H1 (cell line): ENCODE data around the gene CCS. TPM values are rescaled to one million over a fixed set of nuclear protein-coding genes. Genes with fewer than 3 reads are reported as not detected.

Experiments
- CTCF ChIA-PET: fragments of 300-600 bp; sonication (Branson Sonifier 250); formaldehyde crosslinking; loops from one replicate; lab custom pipeline; 2021; ENCODE audit not compliant: partially characterized antibody; lab: Charles Lee
- POLR2A ChIA-PET: fragments of 300-600 bp; sonication (Branson Sonifier 250); formaldehyde crosslinking; loops from one replicate; lab custom pipeline; 2021; ENCODE audit warnings: inconsistent platforms; ENCODE audit not compliant: partially characterized antibody; lab: Charles Lee
- DNase-seq, 2 experiments: peaks; one replicate each; pipeline versions ENCODE4 v3.0.0 to v3.0.0-alpha.2; 2010 to 2022; ENCODE audit warnings: low spot score in 2 of 2, low read depth in 1 of 2, mixed read lengths in 1 of 2
- FAIRE-seq: peaks from 2 replicates; lab custom pipeline; 2011; peaks lifted over from hg19 to GRCh38; lab: Jason Lieb, UNC
- H2AFZ ChIP-seq: 2 replicates; pipeline ENCODE4 v1.8.1; 2012; ENCODE audit warnings: low read length, inconsistent platforms
- H2AK5ac ChIP-seq: 2 replicates; pipeline ENCODE4 v1.6.1; 2013; ENCODE audit warnings: low read depth, low read length
- H2BK120ac ChIP-seq: replicated peaks from 2 replicates; pipeline ENCODE3; 2013; ENCODE audit warnings: low read depth, low read length, inconsistent platforms
- H2BK12ac ChIP-seq: 2 replicates; pipeline ENCODE4 v1.6.1; 2013; ENCODE audit warnings: low read depth, low read length
- H2BK15ac ChIP-seq: 2 replicates; pipeline ENCODE4 v1.6.1; 2013; ENCODE audit warnings: low read length
- H2BK20ac ChIP-seq: 2 replicates; pipeline ENCODE4 v1.6.1; 2013; ENCODE audit warnings: low read length
- H2BK5ac ChIP-seq: 2 replicates; pipeline ENCODE4 v1.6.1; 2013; ENCODE audit warnings: low read depth, low read length
- H3K14ac ChIP-seq: 2 replicates; pipeline ENCODE4 v1.6.1; 2013; ENCODE audit warnings: inconsistent platforms; ENCODE audit not compliant: insufficient read length
- H3K18ac ChIP-seq: 2 replicates; pipeline ENCODE4 v1.6.1; 2013; ENCODE audit warnings: low read length; ENCODE audit errors: extremely low read depth
- H3K23ac ChIP-seq: 2 replicates; pipeline ENCODE4 v1.6.1; 2013; ENCODE audit warnings: inconsistent platforms; ENCODE audit not compliant: insufficient read length
- H3K23me2 ChIP-seq: 2 replicates; pipeline ENCODE4 v1.6.1; 2013; ENCODE audit warnings: low read depth, low read length
- H3K27ac ChIP-seq: 2 replicates; pipeline ENCODE4 v1.6.1; 2011; ENCODE audit warnings: low read depth, low read length, inconsistent platforms
- H3K27me3 ChIP-seq, 4 experiments: replicated peaks in 1 of 4; 1 replicate in 1 of 4; 2 replicates in 3 of 4; pipeline versions ENCODE4 v1.6.1 to v1.8.1; 2011 to 2013; ENCODE audit warnings: low read length in 3 of 4, mild to moderate bottlenecking in 3 of 4, inconsistent platforms in 2 of 4, mixed read lengths in 2 of 4, moderate library complexity in 1 of 4; ENCODE audit not compliant: control insufficient read depth in 3 of 4, insufficient read depth in 3 of 4; ENCODE audit errors: extremely low read depth in 1 of 4
- H3K36me3 ChIP-seq, 4 experiments: 2 replicates each; pipeline versions ENCODE4 v1.6.1 to v1.8.1; 2011 to 2013; ENCODE audit warnings: mild to moderate bottlenecking in 4 of 4, low read length in 3 of 4, moderate library complexity in 2 of 4, control low read depth in 1 of 4, inconsistent platforms in 1 of 4; ENCODE audit not compliant: insufficient read depth in 4 of 4, control insufficient read depth in 2 of 4
- H3K4ac ChIP-seq: replicated peaks from 2 replicates; pipeline ENCODE3; 2013; ENCODE audit warnings: low read length, low read depth, mixed read lengths, inconsistent platforms; ENCODE audit not compliant: insufficient read length
- H3K4me1 ChIP-seq, 4 experiments: replicated peaks in 1 of 4; 1 replicate in 1 of 4; 2 replicates in 3 of 4; pipeline versions ENCODE4 v1.6.1 to v1.8.1; 2011 to 2013; ENCODE audit warnings: low read length in 3 of 4, inconsistent platforms in 2 of 4, mixed read lengths in 1 of 4; ENCODE audit not compliant: insufficient read depth in 4 of 4, control insufficient read depth in 3 of 4
- H3K4me2 ChIP-seq, 2 experiments: 2 replicates each; pipeline versions ENCODE4 v1.6.1 to v1.8.1; 2011 to 2013; ENCODE audit warnings: low read depth in 2 of 2, low read length in 2 of 2, control low read depth in 1 of 2, inconsistent platforms in 1 of 2, mild to moderate bottlenecking in 1 of 2; ENCODE audit not compliant: insufficient read depth in 1 of 2
- H3K4me3 ChIP-seq, 4 experiments: fragments of 200-600, 300-600 bp in 1 of 4; sonication (generic), shearing (Covaris generic), sonication (Bioruptor Twin) in 1 of 4; 2 replicates each; pipeline versions ENCODE4 v1.5.1 to v1.8.1; 2011 to 2016; ENCODE audit warnings: low read length in 4 of 4, low read depth in 3 of 4, control low read depth in 2 of 4, inconsistent platforms in 2 of 4, mild to moderate bottlenecking in 2 of 4, mixed read lengths in 1 of 4, moderate library complexity in 1 of 4; ENCODE audit not compliant: insufficient read depth in 2 of 4; ENCODE audit errors: extremely low read depth in 1 of 4
- H3K56ac ChIP-seq: replicated peaks from 2 replicates; pipeline ENCODE3; 2013; ENCODE audit warnings: low read depth, mild to moderate bottlenecking, mixed read lengths, low read length, inconsistent platforms; ENCODE audit not compliant: insufficient read length
- H3K79me1 ChIP-seq: 2 replicates; pipeline ENCODE4 v1.6.1; 2013; ENCODE audit warnings: low read depth, low read length, control low read depth
- H3K79me2 ChIP-seq, 2 experiments: 2 replicates each; pipeline versions ENCODE4 v1.6.1 to v1.8.1; 2012 to 2013; ENCODE audit warnings: low read length in 2 of 2, mild to moderate bottlenecking in 2 of 2, inconsistent platforms in 1 of 2; ENCODE audit not compliant: insufficient read depth in 2 of 2, control insufficient read depth in 1 of 2
- H3K9ac ChIP-seq, 4 experiments: replicated peaks in 1 of 4; 1 replicate in 1 of 4; 2 replicates in 3 of 4; pipeline versions ENCODE4 v1.6.1 to v1.8.1; 2011 to 2013; ENCODE audit warnings: low read depth in 3 of 4, low read length in 3 of 4, control low read depth in 2 of 4, mild to moderate bottlenecking in 2 of 4, moderate library complexity in 2 of 4, inconsistent platforms in 1 of 4; ENCODE audit errors: extremely low read depth in 1 of 4
- H3K9me3 ChIP-seq, 2 experiments: 2 replicates each; pipeline versions ENCODE4 v1.6.1 to v1.8.1; 2012 to 2013; ENCODE audit warnings: mild to moderate bottlenecking in 2 of 2, moderate library complexity in 2 of 2, control low read depth in 1 of 2, inconsistent platforms in 1 of 2, low read depth in 1 of 2, low read length in 1 of 2, mixed read lengths in 1 of 2; ENCODE audit not compliant: insufficient read depth in 2 of 2
- H4K20me1 ChIP-seq, 2 experiments: replicated peaks in 1 of 2; 2 replicates each; pipeline versions ENCODE3 to v1.8.1; 2011 to 2013; ENCODE audit warnings: inconsistent platforms in 2 of 2, low read length in 2 of 2, mild to moderate bottlenecking in 1 of 2; ENCODE audit not compliant: insufficient read depth in 2 of 2, control insufficient read depth in 1 of 2
- H4K5ac ChIP-seq: 2 replicates; pipeline ENCODE4 v1.6.1; 2013; ENCODE audit warnings: low read length, low read depth, mixed read lengths, inconsistent platforms; ENCODE audit not compliant: insufficient read length
- H4K8ac ChIP-seq: 2 replicates; pipeline ENCODE4 v1.8.0; 2013; ENCODE audit warnings: mild to moderate bottlenecking, moderate library complexity, low read length, inconsistent platforms; ENCODE audit not compliant: insufficient read depth; ENCODE audit errors: extremely low read depth
- H4K91ac ChIP-seq: replicated peaks from 2 replicates; pipeline ENCODE3; 2013; ENCODE audit warnings: low read length, mixed read lengths, inconsistent platforms; ENCODE audit not compliant: insufficient read length
- BRCA1 ChIP-seq: IDR thresholded peaks from 2 replicates; pipeline ENCODE4 v1.6.1; 2012; ENCODE audit warnings: low read depth, low read length, improper control_type of control experiment
- CBX8 ChIP-seq: fragments of 300-800, 300-1000 bp; sonication (generic); IDR thresholded peaks from 2 replicates; pipeline ENCODE4 v1.7.1; 2016; ENCODE audit warnings: low read depth, low read length, borderline replicate concordance
- CHD1 ChIP-seq: IDR thresholded peaks from 2 replicates; pipeline ENCODE4 v1.6.1; 2012; ENCODE audit warnings: low read depth, low read length, improper control_type of control experiment
- GTF2F1 ChIP-seq: IDR thresholded peaks from 2 replicates; pipeline ENCODE4 v1.6.1; 2012; ENCODE audit warnings: low read depth, low read length, improper control_type of control experiment, borderline replicate concordance
- HDAC6 ChIP-seq: IDR thresholded peaks from one replicate; pipeline ENCODE4 v1.7.1; 2012; ENCODE audit warnings: low read depth, mild to moderate bottlenecking, inconsistent platforms, low read length, moderate library complexity
- JUN ChIP-seq: IDR thresholded peaks from 2 replicates; pipeline ENCODE4 v1.6.1; 2011; ENCODE audit warnings: low read depth, mild to moderate bottlenecking, improper control_type of control experiment, low read length
- JUND ChIP-seq: IDR thresholded peaks from 2 replicates; pipeline ENCODE4 v1.6.1; 2011; ENCODE audit warnings: mild to moderate bottlenecking, improper control_type of control experiment, low read length
- RBBP5 ChIP-seq: IDR thresholded peaks from 2 replicates; pipeline ENCODE4 v1.7.1; 2012; ENCODE audit warnings: low read depth, mild to moderate bottlenecking, inconsistent platforms, low read length, moderate library complexity, borderline replicate concordance
- RFX5 ChIP-seq: IDR thresholded peaks from 2 replicates; pipeline ENCODE4 v1.6.1; 2011; ENCODE audit warnings: low read depth, low read length, improper control_type of control experiment, borderline replicate concordance
- SAP30 ChIP-seq: fragments of 300-600 bp; sonication (generic); IDR thresholded peaks from 2 replicates; pipeline ENCODE4 v1.7.1; 2012; ENCODE audit warnings: low read length, moderate library complexity, mild to moderate bottlenecking, inconsistent platforms; ENCODE audit not compliant: insufficient read depth, insufficient replicate concordance
- SIX5 ChIP-seq: IDR thresholded peaks from 2 replicates; pipeline ENCODE4 v1.6.1; 2011; ENCODE audit warnings: mild to moderate bottlenecking, low read depth, low read length
- TAF1 ChIP-seq: IDR thresholded peaks from 2 replicates; pipeline ENCODE4 v1.6.1; 2011; ENCODE audit warnings: mild to moderate bottlenecking, low read depth, low read length
- TAF7 ChIP-seq: optimal IDR thresholded peaks from 2 replicates; pipeline ENCODE3; 2011; ENCODE audit warnings: low read depth, mild to moderate bottlenecking, inconsistent platforms, low read length, moderate library complexity, borderline replicate concordance
- ZNF274 ChIP-seq: IDR thresholded peaks from 2 replicates; pipeline ENCODE4 v1.7.0; 2012; ENCODE audit warnings: low read length, borderline replicate concordance; ENCODE audit errors: extremely low read depth
- WGBS, 2 experiments: shearing (Covaris generic) in 1 of 2; methylation state at CpG; one replicate each; pipeline versions ENCODE4 v1.1.6 to v1.1.7; 2013 to 2015; ENCODE audit warnings: low lambda C conversion rate in 2 of 2, mixed read lengths in 2 of 2, inconsistent platforms in 1 of 2, low coverage in 1 of 2, missing lambda C conversion rate in 1 of 2; ENCODE audit not compliant: insufficient replicate concordance in 2 of 2, insufficient coverage in 1 of 2, insufficient read length in 1 of 2; ENCODE audit errors: extremely low coverage in 1 of 2, missing lambda C conversion rate in 1 of 2; 5-methylcytosine and 5-hydroxymethylcytosine counted together
- polyA plus RNA-seq, 7 experiments: library from polyadenylated mRNA; depleted of rRNA in 3 of 7; stranded (reverse) in 5 of 7; unstranded in 2 of 7; fragments of >200 nt in 5 of 7; fragments of 200-250 nt in 2 of 7; gene quantifications; 1 replicate in 5 of 7; 2 replicates in 1 of 7; 4 replicates in 1 of 7; pipeline versions ENCODE4 v1.2.1 to v1.2.3, GENCODE V29; 2011 to 2013; ENCODE audit warnings: missing spikeins in 2 of 7, mixed read lengths in 2 of 7
- total RNA-seq: library from RNA; stranded (reverse); fragmentation: NEBNext Ultra II Directional; extraction: Animal tissue kit (Norgen Biotek cat#: 25700); gene quantifications from 2 replicates; pipeline ENCODE4 v1.2.1, GENCODE V29; 2021

The CCS gene
- total and polyA plus RNA-seq, 2 of the 8 experiments (the other 6 are each of a cell fraction or from before 2014, with no cell fraction given), result 37.1 to 37.7 TPM

- Histone ChIP-seq H4K8ac (no peak overlapping the region), H3K79me1 (no peaks in the 10 kb centered on the region), H2BK15ac (no peak overlapping the region), H2BK20ac (peak overlapping the region; percentile 63; the same call in 1 of the 2 replicates), H3K9me3 (peaks cover 3 to 4% of the 10 kb centered on the region in 2 experiments; a peak in 1 of 4 replicates), H3K4me2 (no peak overlapping the region), H3K14ac (no peak overlapping the region), H3K4me3 (no peak overlapping the region), H2AFZ (no peak overlapping the region), H4K20me1 (no peaks in the 10 kb centered on the region), H3K56ac (no peak overlapping the region), H3K27me3 (no peaks in the 10 kb centered on the region), H2AK5ac (no peak overlapping the region), H3K79me2 (no peaks in the 10 kb centered on the region), H3K9ac (no peak overlapping the region), H4K91ac (peak overlapping the region; percentile 32), H3K36me3 (no peaks in the 10 kb centered on the region), H3K27ac (no peak overlapping the region; the same call in 1 of the 2 replicates), H2BK120ac (peak overlapping the region; percentile 74), H3K4ac (peak overlapping the region; percentile 94), H2BK12ac (peak overlapping the region; percentile 11; the same call in 1 of the 2 replicates), H4K5ac (peak overlapping the region; percentile 83), H3K23me2 (no peaks in the 10 kb centered on the region), H3K4me1 (peaks cover 11 to 20% (median 14%) of the 10 kb centered on the region in 4 experiments; a peak in 6 of 7 replicates), H2BK5ac (peak overlapping the region; percentile 2; the same call in 1 of the 2 replicates), H3K18ac (peak overlapping the region; percentile 71; the same call in 1 of the 2 replicates), H3K23ac (no peak overlapping the region)
- POLR2A ChIA-PET, result interaction anchor here (0.6 to 4.8 kb wide), 14 partner anchors 8 to 109 kb away, joined by 3 to 51 read pairs (median 9); partner anchors contain the start of genes ACTN3, CCDC87, CCS and RBM14
- DNase-seq (no peak), FAIRE-seq (no peak)
- 91% methylated on average over 7 of the region's 7 CpGs; no CpG with 5 or more reads in 1 of the 2 experiments for WGBS, 2 experiments
- CTCF ChIA-PET, result interaction anchor here (0.8 to 4.6 kb wide), 6 partner anchors 10 to 112 kb away, joined by 3 to 46 read pairs (median 3); partner anchors contain the start of genes CCDC87 and CCS
- no peak for TF ChIP-seq RBBP5
- TF ChIP-seq HDAC6, result no peak
- TF ChIP-seq ZNF274, result no peak
- TF ChIP-seq JUND, result no peak
- no peak for TF ChIP-seq JUN
- no peak for TF ChIP-seq GTF2F1
- no peak for TF ChIP-seq SIX5
- TF ChIP-seq TAF1, result no peak
- no peak for TF ChIP-seq RFX5
- TF ChIP-seq BRCA1, result no peak
- TF ChIP-seq SAP30, result no peak
- no peak for TF ChIP-seq CHD1
- no peak for TF ChIP-seq CBX8
- TF ChIP-seq TAF7, result no peak
Observed at GRCh38 chr11:66569076-66569475, 23.9 kb upstream of the CCS start.
